HepG2 (cell line): ENCODE results near the gene ZFP36L2. TPM values are rescaled to one million over a fixed set of nuclear protein-coding genes. Genes with fewer than 3 reads are reported as not detected.
A peak's percentile ranks its signal among the peaks of the same experiment; 100 is the strongest.

Experiments used
- ARHGAP35 ChIP-seq: sonication (generic); formaldehyde crosslinking; IDR thresholded peaks from 2 replicates; pipeline ENCODE4 v1.9.0; 2022; ENCODE audit warnings: mild to moderate bottlenecking, inconsistent platforms, moderate library complexity, missing genetic modification reagents, borderline replicate concordance
- CREB1 ChIP-seq, 2 experiments: fragments of 450-650 bp in 1 of 2; IDR thresholded peaks; 2 replicates each; pipeline ENCODE4 v1.6.1; 2016 to 2017; ENCODE audit warnings: control low read depth in 1 of 2, mild to moderate bottlenecking in 1 of 2, missing compliant biosample characterization in 1 of 2, missing genetic modification characterization in 1 of 2
- HDAC1 ChIP-seq: sonication (generic); formaldehyde crosslinking; IDR thresholded peaks from 2 replicates; pipeline ENCODE4 v1.5.1; 2020; ENCODE audit warnings: mild to moderate bottlenecking, missing genetic modification reagents
- HMG20A ChIP-seq: IDR thresholded peaks from 2 replicates; pipeline ENCODE4 v1.6.1; 2016; ENCODE audit warnings: borderline replicate concordance
- KLF16 ChIP-seq, 2 experiments: sonication (generic) in 1 of 2; formaldehyde crosslinking in 1 of 2; IDR thresholded peaks; 2 replicates each; pipeline versions ENCODE4 v1.6.1 to v1.8.0; 2016 to 2023; ENCODE audit warnings: missing genetic modification reagents in 2 of 2, missing compliant biosample characterization in 1 of 2
- MBNL3 ChIP-seq: fragments of 250-450 bp; sonication (Bioruptor Pico); conservative IDR thresholded peaks from 2 replicates; pipeline ENCODE4 v1.8.0; 2022; ENCODE audit warnings: mild to moderate bottlenecking, inconsistent platforms
- MED13 ChIP-seq: sonication (generic); formaldehyde crosslinking; IDR thresholded peaks from 2 replicates; pipeline ENCODE4 v1.5.0; 2020; ENCODE audit warnings: missing genetic modification reagents
- MIER3 ChIP-seq: IDR thresholded peaks from 2 replicates; pipeline ENCODE4 v1.6.1; 2016; ENCODE audit warnings: missing compliant biosample characterization, borderline replicate concordance
- PCBP2 ChIP-seq: fragments of 200-400 bp; formaldehyde crosslinking; optimal IDR thresholded peaks from 2 replicates; pipeline ENCODE3; 2018; ENCODE audit warnings: low read length, low read depth; ENCODE audit not compliant: poor library complexity, severe bottlenecking
- SALL1 ChIP-seq: sonication (generic); formaldehyde crosslinking; IDR thresholded peaks from 2 replicates; pipeline ENCODE4 v1.8.0; 2022; ENCODE audit warnings: mild to moderate bottlenecking, missing genetic modification reagents
- U2AF1 ChIP-seq: fragments of 200-400 bp; formaldehyde crosslinking; optimal IDR thresholded peaks from 2 replicates; pipeline ENCODE3; 2017; ENCODE audit warnings: mild to moderate bottlenecking, low read depth, low read length
- ZFP82 ChIP-seq: sonication (generic); formaldehyde crosslinking; IDR thresholded peaks from 2 replicates; pipeline ENCODE4 v1.5.1; 2020; ENCODE audit warnings: mild to moderate bottlenecking, missing genetic modification reagents, borderline replicate concordance
- polyA plus RNA-seq, 8 experiments: library from polyadenylated mRNA; depleted of rRNA in 3 of 8; stranded (reverse) in 7 of 8; unstranded in 1 of 8; fragments of >200 nt; fragmentation: Illumina TruSeq in 4 of 8; extraction: Trizol in 4 of 8; gene quantifications; 2 replicates each; pipeline versions ENCODE4 v1.2.1 to v1.2.3, GENCODE V29; 2011 to 2016; ENCODE audit warnings: low read depth in 4 of 8, missing spikeins in 1 of 8, mixed read lengths in 1 of 8; ENCODE audit not compliant: insufficient read depth in 1 of 8
- total RNA-seq, 5 experiments: library from RNA; depleted of rRNA; stranded (reverse); fragments of >200 nt; fragmentation: Illumina TruSeq; extraction: Trizol; gene quantifications; 2 replicates each; pipeline ENCODE4 v1.2.3, GENCODE V29; 2016; ENCODE audit warnings: low read depth in 1 of 5
- TF ChIP-seq, protein P1 (sequence below): IDR thresholded peaks from 2 replicates; pipeline ENCODE4 v1.6.1; 2012; ENCODE audit warnings: low read length, improper control_type of control experiment
- TF ChIP-seq, protein P2 (sequence below): IDR thresholded peaks from 2 replicates; pipeline ENCODE4 v1.6.1; 2012; ENCODE audit warnings: low read depth, low read length, improper control_type of control experiment
- TF ChIP-seq, protein P3 (sequence below): sonication (generic); formaldehyde crosslinking; IDR thresholded peaks from 2 replicates; pipeline ENCODE4 v1.5.0; 2020; ENCODE audit warnings: mild to moderate bottlenecking, missing genetic modification reagents

ZFP36L2 gene
- total and polyA plus RNA-seq, 2 of the 13 experiments (the other 11 are each of a cell fraction or from before 2014, with no cell fraction given), result 11.2 to 21.8 TPM

DNA sequence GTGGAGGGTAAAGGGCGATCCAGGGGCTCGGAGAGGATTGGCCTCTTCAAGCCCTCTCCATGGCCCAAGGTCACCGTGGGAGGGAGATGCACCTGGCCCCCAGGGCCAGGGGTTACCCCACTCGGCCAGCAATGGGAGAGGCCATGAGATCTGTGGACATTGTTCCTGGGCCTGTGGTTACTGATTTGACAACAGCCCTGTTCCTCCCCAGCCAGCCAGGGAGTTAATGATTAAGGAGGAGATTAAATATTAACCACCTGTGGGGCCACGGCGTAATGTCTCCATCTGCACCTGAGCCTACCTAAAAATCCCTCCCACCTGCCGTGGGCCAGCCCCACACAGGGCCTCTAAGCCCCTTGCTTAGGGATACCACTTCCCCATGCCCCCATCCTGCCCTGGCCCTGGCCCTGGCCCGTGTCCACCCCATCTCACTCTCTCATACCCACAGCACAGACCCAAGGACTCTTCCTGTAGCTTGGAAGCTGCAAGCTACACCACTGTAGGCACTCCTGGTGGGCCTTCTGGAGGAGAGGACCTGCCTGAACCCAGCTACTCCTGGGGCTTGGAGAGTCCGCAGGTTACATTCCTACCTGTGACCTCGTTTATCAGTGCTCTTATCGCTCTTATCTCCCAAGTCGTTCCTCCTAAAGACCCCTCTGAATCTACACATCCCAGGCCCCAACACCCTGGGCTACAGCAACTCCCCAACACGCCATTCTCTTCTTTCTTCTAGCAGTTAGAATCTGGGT lies 32.1 kb downstream of the ZFP36L2 start (continued):
- TF ChIP-seq U2AF1, result no peak
- TF ChIP-seq, protein P1, sequence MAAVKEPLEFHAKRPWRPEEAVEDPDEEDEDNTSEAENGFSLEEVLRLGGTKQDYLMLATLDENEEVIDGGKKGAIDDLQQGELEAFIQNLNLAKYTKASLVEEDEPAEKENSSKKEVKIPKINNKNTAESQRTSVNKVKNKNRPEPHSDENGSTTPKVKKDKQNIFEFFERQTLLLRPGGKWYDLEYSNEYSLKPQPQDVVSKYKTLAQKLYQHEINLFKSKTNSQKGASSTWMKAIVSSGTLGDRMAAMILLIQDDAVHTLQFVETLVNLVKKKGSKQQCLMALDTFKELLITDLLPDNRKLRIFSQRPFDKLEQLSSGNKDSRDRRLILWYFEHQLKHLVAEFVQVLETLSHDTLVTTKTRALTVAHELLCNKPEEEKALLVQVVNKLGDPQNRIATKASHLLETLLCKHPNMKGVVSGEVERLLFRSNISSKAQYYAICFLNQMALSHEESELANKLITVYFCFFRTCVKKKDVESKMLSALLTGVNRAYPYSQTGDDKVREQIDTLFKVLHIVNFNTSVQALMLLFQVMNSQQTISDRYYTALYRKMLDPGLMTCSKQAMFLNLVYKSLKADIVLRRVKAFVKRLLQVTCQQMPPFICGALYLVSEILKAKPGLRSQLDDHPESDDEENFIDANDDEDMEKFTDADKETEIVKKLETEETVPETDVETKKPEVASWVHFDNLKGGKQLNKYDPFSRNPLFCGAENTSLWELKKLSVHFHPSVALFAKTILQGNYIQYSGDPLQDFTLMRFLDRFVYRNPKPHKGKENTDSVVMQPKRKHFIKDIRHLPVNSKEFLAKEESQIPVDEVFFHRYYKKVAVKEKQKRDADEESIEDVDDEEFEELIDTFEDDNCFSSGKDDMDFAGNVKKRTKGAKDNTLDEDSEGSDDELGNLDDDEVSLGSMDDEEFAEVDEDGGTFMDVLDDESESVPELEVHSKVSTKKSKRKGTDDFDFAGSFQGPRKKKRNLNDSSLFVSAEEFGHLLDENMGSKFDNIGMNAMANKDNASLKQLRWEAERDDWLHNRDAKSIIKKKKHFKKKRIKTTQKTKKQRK, result no peak
- TF ChIP-seq, protein P2, sequence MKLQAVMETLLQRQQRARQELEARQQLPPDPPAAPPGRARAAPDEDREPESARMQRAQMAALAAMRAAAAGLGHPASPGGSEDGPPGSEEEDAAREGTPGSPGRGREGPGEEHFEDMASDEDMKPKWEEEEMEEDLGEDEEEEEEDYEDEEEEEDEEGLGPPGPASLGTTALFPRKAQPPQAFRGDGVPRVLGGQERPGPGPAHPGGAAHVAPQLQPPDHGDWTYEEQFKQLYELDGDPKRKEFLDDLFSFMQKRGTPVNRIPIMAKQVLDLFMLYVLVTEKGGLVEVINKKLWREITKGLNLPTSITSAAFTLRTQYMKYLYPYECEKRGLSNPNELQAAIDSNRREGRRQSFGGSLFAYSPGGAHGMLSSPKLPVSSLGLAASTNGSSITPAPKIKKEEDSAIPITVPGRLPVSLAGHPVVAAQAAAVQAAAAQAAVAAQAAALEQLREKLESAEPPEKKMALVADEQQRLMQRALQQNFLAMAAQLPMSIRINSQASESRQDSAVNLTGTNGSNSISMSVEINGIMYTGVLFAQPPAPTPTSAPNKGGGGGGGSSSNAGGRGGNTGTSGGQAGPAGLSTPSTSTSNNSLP, result peak; percentile 99
- TF ChIP-seq KLF16 (CRISPR knock-in tag; IDR thresholded peaks at IDR 0.05), result peak in 1 of 2 experiments; percentile 80; a peak in 1 of 4 replicates
- TF ChIP-seq MBNL3, result no peak
- no peak for TF ChIP-seq CREB1 (IDR thresholded peaks at IDR 0.05)
- peak; percentile 59 for TF ChIP-seq CREB1 (CRISPR knock-in tag; IDR thresholded peaks at IDR 0.05)
- TF ChIP-seq HDAC1 (CRISPR knock-in tag), result peak; percentile 92
- TF ChIP-seq HMG20A, result peak; percentile 95
- TF ChIP-seq MED13 (CRISPR knock-in tag), result peak; percentile 98
- peak; percentile 98 for TF ChIP-seq SALL1 (CRISPR knock-in tag)
- TF ChIP-seq MIER3, result peak; percentile 91; the same call in 1 of the 2 replicates
- TF ChIP-seq ARHGAP35, result peak; percentile 22; the same call in 1 of the 2 replicates
- TF ChIP-seq ZFP82 (CRISPR knock-in tag), result no peak
- no peak for TF ChIP-seq PCBP2
- TF ChIP-seq, protein P3, sequence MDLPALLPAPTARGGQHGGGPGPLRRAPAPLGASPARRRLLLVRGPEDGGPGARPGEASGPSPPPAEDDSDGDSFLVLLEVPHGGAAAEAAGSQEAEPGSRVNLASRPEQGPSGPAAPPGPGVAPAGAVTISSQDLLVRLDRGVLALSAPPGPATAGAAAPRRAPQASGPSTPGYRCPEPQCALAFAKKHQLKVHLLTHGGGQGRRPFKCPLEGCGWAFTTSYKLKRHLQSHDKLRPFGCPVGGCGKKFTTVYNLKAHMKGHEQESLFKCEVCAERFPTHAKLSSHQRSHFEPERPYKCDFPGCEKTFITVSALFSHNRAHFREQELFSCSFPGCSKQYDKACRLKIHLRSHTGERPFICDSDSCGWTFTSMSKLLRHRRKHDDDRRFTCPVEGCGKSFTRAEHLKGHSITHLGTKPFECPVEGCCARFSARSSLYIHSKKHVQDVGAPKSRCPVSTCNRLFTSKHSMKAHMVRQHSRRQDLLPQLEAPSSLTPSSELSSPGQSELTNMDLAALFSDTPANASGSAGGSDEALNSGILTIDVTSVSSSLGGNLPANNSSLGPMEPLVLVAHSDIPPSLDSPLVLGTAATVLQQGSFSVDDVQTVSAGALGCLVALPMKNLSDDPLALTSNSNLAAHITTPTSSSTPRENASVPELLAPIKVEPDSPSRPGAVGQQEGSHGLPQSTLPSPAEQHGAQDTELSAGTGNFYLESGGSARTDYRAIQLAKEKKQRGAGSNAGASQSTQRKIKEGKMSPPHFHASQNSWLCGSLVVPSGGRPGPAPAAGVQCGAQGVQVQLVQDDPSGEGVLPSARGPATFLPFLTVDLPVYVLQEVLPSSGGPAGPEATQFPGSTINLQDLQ (CRISPR knock-in tag), result 0 out of 2 replicates have a peak, but pooled peaks have one; percentile 47
